GM12891 (cell line): Measurements from ENCODE around the gene CKAP5.

Experiments used
- POLR2A ChIP-seq: IDR thresholded peaks from 2 replicates; pipeline ENCODE4 v1.6.1; 2011; ENCODE audit warnings: low read depth, low read length, control low read depth
- SPI1 ChIP-seq: IDR thresholded peaks from 2 replicates; pipeline ENCODE4 v1.6.1; 2011; ENCODE audit warnings: low read depth, low read length, control low read depth
- TAF1 ChIP-seq: IDR thresholded peaks from 2 replicates; pipeline ENCODE4 v1.6.1; 2011; ENCODE audit warnings: low read depth, low read length, control low read depth

DNA sequence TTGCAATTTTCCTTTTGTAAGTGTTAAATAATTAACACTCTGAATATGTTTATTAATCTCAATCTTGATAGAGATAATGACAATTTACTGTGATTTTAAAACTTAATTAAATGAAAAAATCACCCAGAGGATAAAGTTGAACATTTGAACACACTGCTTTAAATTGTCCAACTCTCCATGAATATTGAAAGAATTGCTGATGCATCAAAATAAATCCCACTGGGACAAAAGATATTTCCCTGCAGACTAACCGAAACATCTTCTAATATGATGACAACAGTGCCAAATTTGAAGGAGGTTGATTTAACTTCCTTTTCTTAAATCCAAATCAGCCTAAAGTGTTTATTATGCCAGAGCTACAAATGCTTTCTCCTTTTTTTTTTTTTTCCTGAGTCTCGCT is 79.4 kb downstream of the CKAP5 start:
- TF ChIP-seq SPI1 (no peak), POLR2A (no peak), TAF1 (no peak)
